ENCODE results near the gene DNPEP.
"Not testable (repeated sequence)": the region's sequence is repeated elsewhere in the genome, so short reads cannot be mapped to it uniquely, and the experiment has no call there.

The DNPEP gene

GRCh38 chr2:219395056-219395455 lies 7.3 kb upstream of the DNPEP start:
- not testable (repeated sequence) for H3K9ac ChIP-seq (ENCODE audit: low read length); H3K4me3 ChIP-seq (ENCODE audit: low read length); H3K36me3 ChIP-seq (ENCODE audit: control insufficient read depth, low read depth, low read length); H3K27ac ChIP-seq (ENCODE audit: low read length); H3K9me3 ChIP-seq (ENCODE audit: control insufficient read depth, low read depth, low read length); H3K27me3 ChIP-seq (ENCODE audit: control insufficient read depth, insufficient read depth, low read length); H3K4me1 ChIP-seq (ENCODE audit: control insufficient read depth, low read depth, low read length)

- no peaks in the 10 kb centered on the region for H3K27me3 ChIP-seq (ENCODE audit: control insufficient read depth, insufficient read depth, low read length)
- no peak overlapping the region for H3K9ac ChIP-seq (ENCODE audit: low read length)
- H3K9me3 ChIP-seq (ENCODE audit: control insufficient read depth, low read depth, low read length): no peaks in the 10 kb centered on the region
- no peak overlapping the region for H3K27ac ChIP-seq (ENCODE audit: low read length)
- H3K4me3 ChIP-seq (ENCODE audit: low read length): no peak overlapping the region
- H3K4me1 ChIP-seq (ENCODE audit: control insufficient read depth, low read depth, low read length): no peaks in the 10 kb centered on the region
- H3K36me3 ChIP-seq (ENCODE audit: control insufficient read depth, low read depth, low read length): no peaks in the 10 kb centered on the region
These were observed 5.0 kb upstream of the DNPEP start for GRCh38 chr2:219392754-219393153.

GRCh38 chr2:219388907-219389156 lies 1.1 kb upstream of the DNPEP start:
- Histone ChIP-seq H3K9me3 (ENCODE audit: control insufficient read depth, low read depth, low read length) (no peaks in the 10 kb centered on the region), H3K27ac (ENCODE audit: low read length) (no peak overlapping the region), H3K36me3 (ENCODE audit: control insufficient read depth, low read depth, low read length) (peaks cover 14% of the 10 kb centered on the region), H3K4me3 (ENCODE audit: low read length) (peak overlapping the region; percentile 57), H3K27me3 (ENCODE audit: control insufficient read depth, insufficient read depth, low read length) (no peaks in the 10 kb centered on the region), H3K9ac (ENCODE audit: low read length) (no peak overlapping the region), H3K4me1 (ENCODE audit: control insufficient read depth, low read depth, low read length) (no peaks in the 10 kb centered on the region)

GRCh38 chr2:219388121-219388906 lies 602 bp upstream of the DNPEP start:
- H3K9ac ChIP-seq (ENCODE audit: low read length): no peak overlapping the region
- no peaks in the 10 kb centered on the region for H3K4me1 ChIP-seq (ENCODE audit: control insufficient read depth, low read depth, low read length)
- H3K27ac ChIP-seq (ENCODE audit: low read length): no peak overlapping the region
- H3K36me3 ChIP-seq (ENCODE audit: control insufficient read depth, low read depth, low read length): peaks cover 14% of the 10 kb centered on the region
- peak overlapping the region; percentile 57 for H3K4me3 ChIP-seq (ENCODE audit: low read length)
- no peaks in the 10 kb centered on the region for H3K27me3 ChIP-seq (ENCODE audit: control insufficient read depth, insufficient read depth, low read length)
- H3K9me3 ChIP-seq (ENCODE audit: control insufficient read depth, low read depth, low read length): no peaks in the 10 kb centered on the region

GRCh38 chr2:219386532-219387280 lies 1.0 kb downstream of the DNPEP start:
- peak overlapping the region; percentile 94 for H3K4me3 ChIP-seq (ENCODE audit: low read length)
- H3K9ac ChIP-seq (ENCODE audit: low read length): peak overlapping the region; percentile 82
- H3K9me3 ChIP-seq (ENCODE audit: control insufficient read depth, low read depth, low read length): no peaks in the 10 kb centered on the region
- H3K27ac ChIP-seq (ENCODE audit: low read length): no peak overlapping the region
- no peaks in the 10 kb centered on the region for H3K4me1 ChIP-seq (ENCODE audit: control insufficient read depth, low read depth, low read length)
- H3K27me3 ChIP-seq (ENCODE audit: control insufficient read depth, insufficient read depth, low read length): no peaks in the 10 kb centered on the region
- H3K36me3 ChIP-seq (ENCODE audit: control insufficient read depth, low read depth, low read length): peaks cover 18% of the 10 kb centered on the region

- H3K27ac ChIP-seq (ENCODE audit: low read length): no peak overlapping the region
- H3K27me3 ChIP-seq (ENCODE audit: control insufficient read depth, insufficient read depth, low read length): no peaks in the 10 kb centered on the region
- no peak overlapping the region for H3K4me3 ChIP-seq (ENCODE audit: low read length)
- no peaks in the 10 kb centered on the region for H3K4me1 ChIP-seq (ENCODE audit: control insufficient read depth, low read depth, low read length)
- no peaks in the 10 kb centered on the region for H3K9me3 ChIP-seq (ENCODE audit: control insufficient read depth, low read depth, low read length)
- H3K36me3 ChIP-seq (ENCODE audit: control insufficient read depth, low read depth, low read length): peaks cover 22% of the 10 kb centered on the region
- no peak overlapping the region for H3K9ac ChIP-seq (ENCODE audit: low read length)
These were observed 1.7 kb downstream of the DNPEP start for GRCh38 chr2:219385958-219386520.

- no peaks in the 10 kb centered on the region for H3K4me1 ChIP-seq (ENCODE audit: control insufficient read depth, low read depth, low read length)
- H3K36me3 ChIP-seq (ENCODE audit: control insufficient read depth, low read depth, low read length): peaks cover 29% of the 10 kb centered on the region
- no peaks in the 10 kb centered on the region for H3K27me3 ChIP-seq (ENCODE audit: control insufficient read depth, insufficient read depth, low read length)
- H3K4me3 ChIP-seq (ENCODE audit: low read length): no peak overlapping the region
- H3K27ac ChIP-seq (ENCODE audit: low read length): no peak overlapping the region
- H3K9me3 ChIP-seq (ENCODE audit: control insufficient read depth, low read depth, low read length): no peaks in the 10 kb centered on the region
- H3K9ac ChIP-seq (ENCODE audit: low read length): no peak overlapping the region
These were observed 2.9 kb downstream of the DNPEP start for GRCh38 chr2:219384859-219385258.

- Histone ChIP-seq H3K4me1 (ENCODE audit: control insufficient read depth, low read depth, low read length) (no peaks in the 10 kb centered on the region), H3K9me3 (ENCODE audit: control insufficient read depth, low read depth, low read length) (no peaks in the 10 kb centered on the region), H3K9ac (ENCODE audit: low read length) (no peak overlapping the region), H3K27ac (ENCODE audit: low read length) (no peak overlapping the region), H3K27me3 (ENCODE audit: control insufficient read depth, insufficient read depth, low read length) (no peaks in the 10 kb centered on the region), H3K36me3 (ENCODE audit: control insufficient read depth, low read depth, low read length) (peaks cover 29% of the 10 kb centered on the region), H3K4me3 (ENCODE audit: low read length) (no peak overlapping the region)
These were observed 3.5 kb downstream of the DNPEP start for GRCh38 chr2:219384083-219384713.

GRCh38 chr2:219381448-219381847 lies 6.3 kb downstream of the DNPEP start:
- Histone ChIP-seq H3K9me3 (ENCODE audit: control insufficient read depth, low read depth, low read length) (no peaks in the 10 kb centered on the region), H3K9ac (ENCODE audit: low read length) (no peak overlapping the region), H3K4me3 (ENCODE audit: low read length) (no peak overlapping the region), H3K4me1 (ENCODE audit: control insufficient read depth, low read depth, low read length) (no peaks in the 10 kb centered on the region), H3K27ac (ENCODE audit: low read length) (no peak overlapping the region), H3K27me3 (ENCODE audit: control insufficient read depth, insufficient read depth, low read length) (no peaks in the 10 kb centered on the region), H3K36me3 (ENCODE audit: control insufficient read depth, low read depth, low read length) (peaks cover 29% of the 10 kb centered on the region)

- H3K36me3 ChIP-seq (ENCODE audit: control insufficient read depth, low read depth, low read length): peaks cover 26% of the 10 kb centered on the region
- no peak overlapping the region for H3K4me3 ChIP-seq (ENCODE audit: low read length)
- H3K9me3 ChIP-seq (ENCODE audit: control insufficient read depth, low read depth, low read length): no peaks in the 10 kb centered on the region
- no peaks in the 10 kb centered on the region for H3K4me1 ChIP-seq (ENCODE audit: control insufficient read depth, low read depth, low read length)
- H3K27me3 ChIP-seq (ENCODE audit: control insufficient read depth, insufficient read depth, low read length): no peaks in the 10 kb centered on the region
- H3K9ac ChIP-seq (ENCODE audit: low read length): no peak overlapping the region
- H3K27ac ChIP-seq (ENCODE audit: low read length): no peak overlapping the region
These were observed 6.8 kb downstream of the DNPEP start for GRCh38 chr2:219380926-219381325.

- no peaks in the 10 kb centered on the region for H3K9me3 ChIP-seq (ENCODE audit: control insufficient read depth, low read depth, low read length)
These were observed 9.4 kb downstream of the DNPEP start for GRCh38 chr2:219378163-219378851.

More at GRCh38 chr2:219378163-219378851, 9.4 kb downstream of the DNPEP start:
- no peaks in the 10 kb centered on the region for H3K27me3 ChIP-seq (ENCODE audit: control insufficient read depth, insufficient read depth, low read length)
- H3K4me3 ChIP-seq (ENCODE audit: low read length): no peak overlapping the region
- H3K4me1 ChIP-seq (ENCODE audit: control insufficient read depth, low read depth, low read length): no peaks in the 10 kb centered on the region
- H3K36me3 ChIP-seq (ENCODE audit: control insufficient read depth, low read depth, low read length): peaks cover 26% of the 10 kb centered on the region
- H3K27ac ChIP-seq (ENCODE audit: low read length): no peak overlapping the region
- no peak overlapping the region for H3K9ac ChIP-seq (ENCODE audit: low read length)
